Thyroid gland (tissue), 4 donors: ENCODE measurements around the gene ZNF821.
"Not testable (repeated sequence)": the region's sequence is repeated elsewhere in the genome, so short reads cannot be mapped to it uniquely, and the experiment has no call there.

Source experiments
- CTCF ChIP-seq, 6 experiments: fragments of 200-600 bp in 3 of 6; fragments of 450-650 bp in 3 of 6; sonication (generic) in 3 of 6; IDR thresholded peaks; one replicate each; pipeline ENCODE4 v1.5.1; 2016 to 2019; ENCODE audit warnings: antibody characterized with exemption in 6 of 6, mild to moderate bottlenecking in 2 of 6, inconsistent platforms in 1 of 6, moderate library complexity in 1 of 6
- POLR2A ChIP-seq, 2 donors: fragments of 450-650 bp; IDR thresholded peaks; one replicate each; pipeline ENCODE4 v1.6.1; 2017; ENCODE audit warnings: antibody characterized with exemption in 2 of 2, mild to moderate bottlenecking in 2 of 2, moderate library complexity in 1 of 2

GRCh38 chr16:71831698-71832097 lies 52.3 kb downstream of the ZNF821 start:
- TF ChIP-seq POLR2A, CTCF (IDR thresholded peaks at IDR 0.05): not testable (repeated sequence)
